Stimulated activated CD4-positive, alpha-beta T cell treated with anti-CD3 and anti-CD28 coated beads, TNF-alpha, amount 100 ng/mL, for 4 hours (primary cell): ENCODE measurements around the gene ZSCAN16.

Source experiments
- DNase-seq, 3 experiments: peaks; one replicate each; pipeline ENCODE4 v3.0.0-alpha.2; 2020; ENCODE audit warnings: low read depth in 3 of 3

The ZSCAN16 gene

GRCh38 chr6:28172006-28172405 lies 47.6 kb downstream of the ZSCAN16 start:
- no peak for DNase-seq

GRCh38 chr6:28176373-28176772 lies 52.0 kb downstream of the ZSCAN16 start:
- no peak for DNase-seq
